NCI-H2196 treated with DMSO at 0.1 percent for 48 hours (cell line): ENCODE data around the gene SLC15A4.
A peak's percentile ranks its signal among the peaks of the same experiment; 100 is the strongest.
"Not testable (repeated sequence)": the region's sequence is repeated elsewhere in the genome, so short reads cannot be mapped to it uniquely, and the experiment has no call there.

Source experiments
- DNase-seq: peaks from one replicate; lab custom pipeline; 2025; ENCODE audit not compliant: unreplicated experiment; lab: John Stamatoyannopoulos, UW

The SLC15A4 gene

GRCh38 chr12:128844031-128844635 is 20.4 kb upstream of the SLC15A4 start:
- no peak for DNase-seq

GRCh38 chr12:128843538-128843937 is 19.8 kb upstream of the SLC15A4 start:
- no peak for DNase-seq

- no peak for DNase-seq
Observed at GRCh38 chr12:128842579-128842978, 18.8 kb upstream of the SLC15A4 start.

- no peak for DNase-seq
Observed at GRCh38 chr12:128840862-128841468, 17.2 kb upstream of the SLC15A4 start.

- DNase-seq, result not testable (repeated sequence)
Observed at GRCh38 chr12:128839885-128840284, 16.1 kb upstream of the SLC15A4 start.

- DNase-seq, result no peak
Observed at GRCh38 chr12:128833418-128833817, 9.7 kb upstream of the SLC15A4 start.

- DNase-seq, result no peak
Observed at GRCh38 chr12:128830505-128830893, 6.7 kb upstream of the SLC15A4 start.

GRCh38 chr12:128829861-128830504 is 6.2 kb upstream of the SLC15A4 start:
- no peak for DNase-seq

GRCh38 chr12:128827724-128828123 is 4.0 kb upstream of the SLC15A4 start:
- DNase-seq, result no peak

- DNase-seq, result no peak
Observed at GRCh38 chr12:128825835-128826234, 2.1 kb upstream of the SLC15A4 start.

GRCh38 chr12:128823216-128823915 is 392 bp downstream of the SLC15A4 start:
- DNase-seq, result peak; percentile 64

- no peak for DNase-seq
Observed at GRCh38 chr12:128820723-128821432, 2.9 kb downstream of the SLC15A4 start.

- no peak for DNase-seq
Observed at GRCh38 chr12:128820253-128820652, 3.5 kb downstream of the SLC15A4 start.

- no peak for DNase-seq
Observed at GRCh38 chr12:128819293-128820144, 4.2 kb downstream of the SLC15A4 start.

GRCh38 chr12:128818065-128819022 is 5.4 kb downstream of the SLC15A4 start:
- DNase-seq, result no peak

GRCh38 chr12:128817111-128818015 is 6.4 kb downstream of the SLC15A4 start:
- DNase-seq, result no peak

- no peak for DNase-seq
Observed at GRCh38 chr12:128816643-128816920, 7.2 kb downstream of the SLC15A4 start.
